ENCODE results near the gene TRIM39.
A peak's percentile ranks its signal among the peaks of the same experiment; 100 is the strongest.

TRIM39 gene

GRCh38 chr6:30334075-30334783 is 7.5 kb downstream of the TRIM39 start:
- no peak for TF ChIP-seq CTCF (IDR thresholded peaks at IDR 0.05; ENCODE audit: poor library complexity, severe bottlenecking)
- no peaks in the 10 kb centered on the region for H3K27me3 ChIP-seq (ENCODE audit: insufficient read depth, poor library complexity, severe bottlenecking)
- H3K4me1 ChIP-seq (ENCODE audit: insufficient read depth, poor library complexity, severe bottlenecking), result no peaks in the 10 kb centered on the region
- DNase-seq (ENCODE audit: low spot score) (no peak), ATAC-seq (ENCODE audit: low read depth) (no peak)
- peaks cover 86% of the 10 kb centered on the region for H3K36me3 ChIP-seq (ENCODE audit: low read depth)
- H3K4me3 ChIP-seq (ENCODE audit: severe bottlenecking), result no peak overlapping the region
- H3K9me3 ChIP-seq (ENCODE audit: severe bottlenecking), result no peaks in the 10 kb centered on the region
- no peak overlapping the region for H3K27ac ChIP-seq (ENCODE audit: poor library complexity, severe bottlenecking)

GRCh38 chr6:30340589-30341054 is 13.9 kb downstream of the TRIM39 start:
- no peaks in the 10 kb centered on the region for H3K4me1 ChIP-seq (ENCODE audit: insufficient read depth, poor library complexity, severe bottlenecking)
- no peak for ATAC-seq (ENCODE audit: low read depth)
- H3K27ac ChIP-seq (ENCODE audit: poor library complexity, severe bottlenecking), result no peak overlapping the region
- no peaks in the 10 kb centered on the region for H3K9me3 ChIP-seq (ENCODE audit: severe bottlenecking)
- peaks cover 37% of the 10 kb centered on the region for H3K36me3 ChIP-seq (ENCODE audit: low read depth)
- no peak for DNase-seq (ENCODE audit: low spot score)
- no peak overlapping the region for H3K4me3 ChIP-seq (ENCODE audit: severe bottlenecking)
- TF ChIP-seq CTCF (IDR thresholded peaks at IDR 0.05; ENCODE audit: poor library complexity, severe bottlenecking), result no peak
- no peaks in the 10 kb centered on the region for H3K27me3 ChIP-seq (ENCODE audit: insufficient read depth, poor library complexity, severe bottlenecking)

GRCh38 chr6:30341218-30341617 is 14.5 kb downstream of the TRIM39 start:
- Histone ChIP-seq H3K36me3 (ENCODE audit: low read depth) (peaks cover 32% of the 10 kb centered on the region), H3K9me3 (ENCODE audit: severe bottlenecking) (no peaks in the 10 kb centered on the region), H3K27ac (ENCODE audit: poor library complexity, severe bottlenecking) (no peak overlapping the region), H3K4me3 (ENCODE audit: severe bottlenecking) (no peak overlapping the region), H3K4me1 (ENCODE audit: insufficient read depth, poor library complexity, severe bottlenecking) (no peaks in the 10 kb centered on the region), H3K27me3 (ENCODE audit: insufficient read depth, poor library complexity, severe bottlenecking) (no peaks in the 10 kb centered on the region)
- no peak for TF ChIP-seq CTCF (IDR thresholded peaks at IDR 0.05; ENCODE audit: poor library complexity, severe bottlenecking)
- DNase-seq (ENCODE audit: low spot score) (no peak), ATAC-seq (ENCODE audit: low read depth) (no peak)

- Histone ChIP-seq H3K36me3 (ENCODE audit: low read depth) (peaks cover 32% of the 10 kb centered on the region), H3K4me1 (ENCODE audit: insufficient read depth, poor library complexity, severe bottlenecking) (no peaks in the 10 kb centered on the region), H3K27ac (ENCODE audit: poor library complexity, severe bottlenecking) (no peak overlapping the region), H3K4me3 (ENCODE audit: severe bottlenecking) (no peak overlapping the region), H3K9me3 (ENCODE audit: severe bottlenecking) (no peaks in the 10 kb centered on the region), H3K27me3 (ENCODE audit: insufficient read depth, poor library complexity, severe bottlenecking) (no peaks in the 10 kb centered on the region)
- no peak for DNase-seq (ENCODE audit: low spot score)
- no peak for TF ChIP-seq CTCF (IDR thresholded peaks at IDR 0.05; ENCODE audit: poor library complexity, severe bottlenecking)
- ATAC-seq (ENCODE audit: low read depth), result no peak
Observed at GRCh38 chr6:30341728-30342127, 15.0 kb downstream of the TRIM39 start.

GRCh38 chr6:30344191-30344867 is 17.6 kb downstream of the TRIM39 start:
- H3K4me3 ChIP-seq (ENCODE audit: severe bottlenecking), result peak overlapping the region; percentile 96
- no peaks in the 10 kb centered on the region for H3K27me3 ChIP-seq (ENCODE audit: insufficient read depth, poor library complexity, severe bottlenecking)
- H3K36me3 ChIP-seq (ENCODE audit: low read depth), result peaks cover 19% of the 10 kb centered on the region
- no peaks in the 10 kb centered on the region for H3K4me1 ChIP-seq (ENCODE audit: insufficient read depth, poor library complexity, severe bottlenecking)
- no peak for DNase-seq (ENCODE audit: low spot score)
- no peak overlapping the region for H3K27ac ChIP-seq (ENCODE audit: poor library complexity, severe bottlenecking)
- H3K9me3 ChIP-seq (ENCODE audit: severe bottlenecking), result no peaks in the 10 kb centered on the region
- no peak for ATAC-seq (ENCODE audit: low read depth)
- no peak for TF ChIP-seq CTCF (IDR thresholded peaks at IDR 0.05; ENCODE audit: poor library complexity, severe bottlenecking)
